GM12878 (cell line): ENCODE data around the gene OTUD5. TPM values are rescaled to one million over a fixed set of nuclear protein-coding genes. Genes with fewer than 3 reads are reported as not detected.
A peak's percentile ranks its signal among the peaks of the same experiment; 100 is the strongest.

Experiments
- ATAC-seq: fragments of 200-7000 bp; cut with Tn5 transposase; 3 replicates; pipeline ENCODE4 v1.9.1; 2020; ENCODE audit warnings: mild to moderate bottlenecking, moderate library complexity
- BruUV-seq: library from RNA; stranded (reverse); fragments of 400-500 nt; replicated peaks from 2 replicates; lab custom pipeline; 2021; lab: Mats Ljungman, UMichigan
- CTCF ChIA-PET: fragments of 300-600 bp; sonication (Branson Sonifier 250); formaldehyde crosslinking; extraction: SDS; loops from one replicate; lab custom pipeline; 2021; ENCODE audit warnings: inconsistent platforms; lab: Yijun Ruan, JAX
- POLR2A ChIA-PET: fragments of 350-600 bp; formaldehyde crosslinking; extraction: SDS; loops from one replicate; lab custom pipeline; 2021; ENCODE audit warnings: inconsistent platforms; lab: Charles Lee
- RAD21 ChIA-PET: fragments of 300-600 bp; sonication (Branson Sonifier 250); formaldehyde crosslinking; loops from one replicate; lab custom pipeline; 2023; ENCODE audit warnings: antibody characterized with exemption; ENCODE audit not compliant: unreplicated experiment; lab: Charles Lee
- SMC1A ChIA-PET: fragments of 300-600 bp; sonication (Branson Sonifier 250); formaldehyde crosslinking; loops from one replicate; lab custom pipeline; 2023; ENCODE audit not compliant: unreplicated experiment, uncharacterized antibody; lab: Charles Lee
- DNase-seq: peaks from one replicate; pipeline ENCODE4 v3.0.0-alpha.2; 2011; ENCODE audit warnings: low read depth, low spot score
- FAIRE-seq: peaks from 3 replicates; lab custom pipeline; 2011; peaks lifted over from hg19 to GRCh38; lab: Jason Lieb, UNC
- H2AFZ ChIP-seq: 2 replicates; pipeline ENCODE4 v1.6.0; 2011; ENCODE audit warnings: low read depth, low read length, control low read depth; ENCODE audit not compliant: control insufficient read depth
- H3K27ac ChIP-seq: 2 replicates; pipeline ENCODE4 v1.5.1; 2011; ENCODE audit warnings: control low read depth; ENCODE audit not compliant: control insufficient read depth, insufficient read depth
- H3K27me3 ChIP-seq, 2 experiments: replicated peaks in 1 of 2; 2 replicates each; pipeline versions ENCODE4 v1.6.0 to v1.6.1; 2011; ENCODE audit warnings: low read length in 1 of 2; ENCODE audit not compliant: control insufficient read depth in 2 of 2, insufficient read depth in 2 of 2
- H3K36me3 ChIP-seq, 2 experiments: 2 replicates each; pipeline ENCODE4 v1.5.1; 2011; ENCODE audit warnings: low read length in 1 of 2; ENCODE audit not compliant: control insufficient read depth in 2 of 2, insufficient read depth in 2 of 2
- H3K4me1 ChIP-seq: 2 replicates; pipeline ENCODE4 v1.6.1; 2011; ENCODE audit warnings: mild to moderate bottlenecking, low read length, moderate library complexity, mixed read lengths; ENCODE audit not compliant: control insufficient read depth, insufficient read depth
- H3K4me2 ChIP-seq: 2 replicates; pipeline ENCODE4 v1.6.0; 2011; ENCODE audit warnings: control low read depth; ENCODE audit not compliant: control insufficient read depth, insufficient read depth
- H3K4me3 ChIP-seq: fragments of 200-600 bp; sonication (generic); 2 replicates; pipeline ENCODE4 v1.5.1; 2016
- H3K79me2 ChIP-seq: 2 replicates; pipeline ENCODE4 v1.6.0; 2011; ENCODE audit warnings: low read length; ENCODE audit not compliant: control insufficient read depth, insufficient read depth
- H3K9ac ChIP-seq: 2 replicates; pipeline ENCODE4 v1.8.0; 2011; ENCODE audit warnings: low read length, control low read depth, mixed read lengths; ENCODE audit not compliant: control insufficient read depth, insufficient read depth
- H3K9me3 ChIP-seq: replicated peaks from 3 replicates; pipeline ENCODE4 v1.5.1; 2011; ENCODE audit warnings: mild to moderate bottlenecking, low read length; ENCODE audit not compliant: control insufficient read depth, insufficient read depth
- H4K20me1 ChIP-seq: 2 replicates; pipeline ENCODE4 v1.6.0; 2011; ENCODE audit not compliant: control insufficient read depth, insufficient read depth
- ASH2L ChIP-seq: fragments of 300-600, 200-600 bp; sonication (generic); IDR thresholded peaks from 2 replicates; pipeline ENCODE4 v1.6.1; 2017; ENCODE audit warnings: low read depth, mild to moderate bottlenecking, borderline replicate concordance
- ATF7 ChIP-seq: fragments of 450-650 bp; IDR thresholded peaks from 2 replicates; pipeline ENCODE4 v1.6.1; 2016; ENCODE audit warnings: low read depth, mild to moderate bottlenecking
- CBX3 ChIP-seq: fragments of 200-600 bp; sonication (generic); IDR thresholded peaks from 2 replicates; pipeline ENCODE4 v1.6.1; 2016; ENCODE audit warnings: low read depth, borderline replicate concordance
- CEBPZ ChIP-seq: fragments of 150-350 bp; IDR thresholded peaks from 2 replicates; pipeline ENCODE4 v1.6.1; 2016; ENCODE audit warnings: low read depth, low read length
- CHD1 ChIP-seq: IDR thresholded peaks from 2 replicates; pipeline ENCODE4 v1.6.1; 2012; ENCODE audit warnings: low read depth, low read length, improper control_type of control experiment
- EGR1 ChIP-seq, 2 experiments: IDR thresholded peaks; 1 replicate in 1 of 2; 2 replicates in 1 of 2; pipeline ENCODE4 v1.6.1; 2011 to 2012; ENCODE audit warnings: low read depth in 2 of 2, low read length in 2 of 2, borderline replicate concordance in 1 of 2, mild to moderate bottlenecking in 1 of 2, moderate library complexity in 1 of 2
- EP300 ChIP-seq, 2 experiments: fragments of 150-350 bp in 1 of 2; IDR thresholded peaks; 2 replicates each; pipeline ENCODE4 v1.6.1; 2011 to 2012; ENCODE audit warnings: low read depth in 2 of 2, low read length in 2 of 2, borderline replicate concordance in 1 of 2, improper control_type of control experiment in 1 of 2, inconsistent platforms in 1 of 2; ENCODE audit not compliant: control insufficient read depth in 1 of 2
- FOS ChIP-seq: IDR thresholded peaks from 3 replicates; pipeline ENCODE4 v1.6.1; 2011; ENCODE audit warnings: borderline replicate concordance; ENCODE audit not compliant: insufficient read length; ENCODE audit errors: extremely low read depth
- IKZF2 ChIP-seq, 2 experiments: fragments of 450-650 bp; IDR thresholded peaks; 2 replicates each; pipeline ENCODE4 v1.6.1; 2017; ENCODE audit warnings: mild to moderate bottlenecking in 2 of 2, moderate library complexity in 2 of 2
- MTA3 ChIP-seq: IDR thresholded peaks from 2 replicates; pipeline ENCODE4 v1.6.1; 2012; ENCODE audit warnings: low read length, inconsistent platforms, borderline replicate concordance
- NBN ChIP-seq: fragments of 450-650 bp; IDR thresholded peaks from 2 replicates; pipeline ENCODE4 v1.6.1; 2016
- NR2C1 ChIP-seq: fragments of 450-650 bp; IDR thresholded peaks from 2 replicates; pipeline ENCODE4 v1.6.1; 2017; ENCODE audit warnings: antibody characterized with exemption, mild to moderate bottlenecking, moderate library complexity
- NR2C2 ChIP-seq: IDR thresholded peaks from 2 replicates; pipeline ENCODE4 v1.6.1; 2011; ENCODE audit warnings: borderline replicate concordance, low read depth; ENCODE audit not compliant: control insufficient read depth, insufficient read length
- POU2F2 ChIP-seq: IDR thresholded peaks from 3 replicates; pipeline ENCODE4 v1.6.1; 2011; ENCODE audit warnings: low read depth, mild to moderate bottlenecking, low read length, borderline replicate concordance
- RFX5 ChIP-seq: IDR thresholded peaks from 2 replicates; pipeline ENCODE4 v1.6.1; 2011; ENCODE audit warnings: low read depth, low read length, improper control_type of control experiment
- RUNX3 ChIP-seq: IDR thresholded peaks from 2 replicates; pipeline ENCODE4 v1.6.1; 2012; ENCODE audit warnings: low read length, inconsistent platforms
- SPI1 ChIP-seq: IDR thresholded peaks from 2 replicates; pipeline ENCODE4 v1.6.1; 2011; ENCODE audit warnings: low read depth, mild to moderate bottlenecking, low read length, moderate library complexity, borderline replicate concordance; ENCODE audit not compliant: insufficient read depth
- SRF ChIP-seq, 2 experiments: IDR thresholded peaks; 2 replicates each; pipeline ENCODE4 v1.6.1; 2011; ENCODE audit warnings: low read depth in 2 of 2, low read length in 2 of 2, mild to moderate bottlenecking in 1 of 2, moderate library complexity in 1 of 2
- ZNF384 ChIP-seq: IDR thresholded peaks from 2 replicates; pipeline ENCODE4 v1.6.1; 2012; ENCODE audit warnings: low read depth, mild to moderate bottlenecking, low read length, improper control_type of control experiment, borderline replicate concordance
- ZNF622 ChIP-seq: fragments of 450-650 bp; IDR thresholded peaks from 2 replicates; pipeline ENCODE4 v1.6.1; 2017; ENCODE audit warnings: mild to moderate bottlenecking, inconsistent platforms
- WGBS: methylation state at CpG from one replicate; pipeline ENCODE4 v1.1.6; 2016; ENCODE audit warnings: low lambda C conversion rate; ENCODE audit not compliant: insufficient replicate concordance, insufficient coverage; ENCODE audit errors: missing lambda C conversion rate; 5-methylcytosine and 5-hydroxymethylcytosine counted together
- in situ Hi-C: fragments of 300-500 bp; cut with MboI; formaldehyde crosslinking; loops from 9 replicates; pipeline ENCODE4 v1.14.3; 2018; ENCODE audit warnings: mixed read lengths
- intact Hi-C: fragments of 100-400 bp; cut with micrococcal nuclease; formaldehyde crosslinking; loops from one replicate; pipeline ENCODE4 v1.14.2; 2022; ENCODE audit not compliant: unreplicated experiment
- polyA plus RNA-seq, 11 experiments: library from polyadenylated mRNA; depleted of rRNA in 4 of 11; unstranded in 6 of 11; stranded (reverse) in 5 of 11; fragments of >200 nt; fragmentation: Nextera tagmentation in 4 of 11; fragmentation: Illumina TruSeq in 1 of 11; extraction: Ambion mirVana in 4 of 11; extraction: Trizol in 1 of 11; gene quantifications; 1 replicate in 1 of 11; 2 replicates in 10 of 11; pipeline versions ENCODE4 v1.2.1 to v1.2.3, GENCODE V29; 2011 to 2016; ENCODE audit warnings: inconsistent platforms in 2 of 11, missing spikeins in 2 of 11, low read depth in 1 of 11
- total RNA-seq, 4 experiments: library from RNA; depleted of rRNA in 3 of 4; stranded (reverse); fragments of >200 nt in 3 of 4; fragmentation: Illumina TruSeq in 1 of 4; extraction: Trizol in 1 of 4; gene quantifications; 2 replicates each; pipeline versions ENCODE4 v1.2.1 to v1.2.3, GENCODE V29; 2013 to 2021

The OTUD5 gene
- total and polyA plus RNA-seq, 10 of the 15 experiments (the other 5 are each of a cell fraction or from before 2014, with no cell fraction given): 2.0 to 50.3 (median 22.7) TPM

GRCh38 chrX:48937054-48937907 is 20.1 kb downstream of the OTUD5 start:
- Histone ChIP-seq H3K4me2 (peak overlapping the region; percentile 88), H4K20me1 (no peaks in the 10 kb centered on the region), H3K4me1 (peaks cover 73% of the 10 kb centered on the region), H3K27me3 (no peaks in the 10 kb centered on the region), H3K9ac (peak overlapping the region; percentile 68), H2AFZ (no peak overlapping the region), H3K36me3 (peaks cover 2 to 18% of the 10 kb centered on the region in 2 experiments), H3K27ac (peak overlapping the region; percentile 95), H3K9me3 (no peaks in the 10 kb centered on the region; the same call in 2 of the 3 replicates), H3K79me2 (peaks cover 35% of the 10 kb centered on the region), H3K4me3 (peak overlapping the region; percentile 28; the same call in 1 of the 2 replicates)
- ATAC-seq (peak; percentile 74), DNase-seq (peak; percentile 79), FAIRE-seq (peak; percentile 44)
- 0% methylated on average over 9 of the region's 9 CpGs for WGBS
- ChIA-PET CTCF (interaction anchor here (0.7 to 2.5 kb wide), 10 partner anchors 9 to 289 kb away, joined by 3 to 8 read pairs (median 5); partner anchors contain the start of genes ERAS, PQBP1 and TIMM17B), POLR2A (interaction anchor here (1.0 to 3.4 kb wide), 9 partner anchors 10 to 242 kb away, joined by 3 to 13 read pairs (median 6); partner anchors contain the start of genes HDAC6, PQBP1, SLC35A2 and TIMM17B), SMC1A (interaction anchor here (0.7 to 2.9 kb wide), 12 partner anchors 9 to 288 kb away, joined by 3 to 12 read pairs (median 6); partner anchors contain the start of genes HDAC6, OTUD5, PQBP1 and SLC35A2), RAD21 (interaction anchor here (0.6 to 3.2 kb wide), 18 partner anchors 9 to 289 kb away, joined by 3 to 17 read pairs (median 5); partner anchors contain the start of genes HDAC6, PQBP1, SLC35A2 and TFE3)
- TSS peak; percentile 88 for BruUV-seq
- intact Hi-C loops: loop anchor here (1.0 to 5.0 kb wide), 3 partner anchors 18 to 855 kb away; partner anchors contain the start of genes HDAC6 and PIM2
- in situ Hi-C loops: loop anchor here (25.0 kb wide), 1 partner anchor 1725 kb away; the partner anchor contains the start of gene CDK16
- TF ChIP-seq CHD1 (no peak), FOS (no peak), CEBPZ (no peak), ZNF384 (no peak; the same call in 1 of the 2 replicates), POU2F2 (peak; percentile 84), RUNX3 (peak; percentile 99), EP300 (IDR thresholded peaks at IDR 0.05; ENCODE audit: borderline replicate concordance in 1 of 2, control insufficient read depth in 1 of 2, low read depth in 2 of 2, low read length in 2 of 2) (peak; percentile 97 to 98), SPI1 (peak; percentile 88), EGR1 (IDR thresholded peaks at IDR 0.05; ENCODE audit: borderline replicate concordance in 1 of 2, low read depth in 2 of 2, low read length in 2 of 2) (peak in 1 of 2 experiments; percentile 63; a peak in 2 of 3 replicates), ATF7 (peak; percentile 64), ZNF622 (no peak), IKZF2 (IDR thresholded peaks at IDR 0.05) (peak; percentile 92 to 95), ASH2L (peak; percentile 50; the same call in 1 of the 2 replicates), NR2C2 (no peak), CBX3 (no peak), RFX5 (no peak), NR2C1 (peak; percentile 32; the same call in 1 of the 2 replicates), MTA3 (no peak; the same call in 1 of the 2 replicates), NBN (peak; percentile 91), SRF (IDR thresholded peaks at IDR 0.05; ENCODE audit: low read depth in 2 of 2, low read length in 2 of 2) (no peak)
